ENCODE data around the gene KCNB1. TPM values are rescaled to one million over a fixed set of nuclear protein-coding genes. Genes with fewer than 3 reads are reported as not detected.

The KCNB1 gene
- total RNA-seq, 1 experiment from 2014 or later, result 0.68 TPM

- Histone ChIP-seq H3K27ac (ENCODE audit: insufficient read length, low read depth, low read length) (no peak overlapping the region), H3K4me2 (ENCODE audit: insufficient read depth, insufficient read length, low read length) (no peak overlapping the region), H4K20me1 (ENCODE audit: control insufficient read depth, insufficient read depth, insufficient read length) (no peaks in the 10 kb centered on the region), H4K91ac (ENCODE audit: insufficient read length, low read depth, low read length) (no peak overlapping the region), H3T11ph (ENCODE audit: low read length) (no peak overlapping the region), H3K56ac (ENCODE audit: insufficient read length, low read depth, low read length) (no peak overlapping the region), H3K18ac (ENCODE audit: insufficient read length, low read depth, low read length) (no peak overlapping the region), H2AFZ (ENCODE audit: low read length) (no peak overlapping the region), H3K27me3 (ENCODE audit: insufficient read depth, low read length) (no peaks in the 10 kb centered on the region), H3K23ac (ENCODE audit: insufficient read length, low read depth, low read length) (no peak overlapping the region), H3K4ac (ENCODE audit: low read depth, low read length) (no peak overlapping the region), H3K14ac (ENCODE audit: insufficient read depth, low read length) (no peak overlapping the region), H2AK5ac (ENCODE audit: insufficient read length, low read length) (no peak overlapping the region), H2BK120ac (ENCODE audit: low read depth, low read length, poor library complexity, severe bottlenecking) (no peak overlapping the region), H3K9ac (ENCODE audit: extremely low read depth, insufficient read length, low read length) (no peak overlapping the region), H4K8ac (replicated peaks; ENCODE audit: insufficient read length, low read depth, low read length) (no peak overlapping the region), H3K79me2 (ENCODE audit: insufficient read depth, low read length) (no peaks in the 10 kb centered on the region), H2BK5ac (ENCODE audit: insufficient read length, low read length) (no peak overlapping the region), H2BK12ac (ENCODE audit: insufficient read length, low read depth, low read length) (no peak overlapping the region), H3K4me1 (ENCODE audit: insufficient read depth, low read length) (no peaks in the 10 kb centered on the region), H3K23me2 (ENCODE audit: insufficient read length, low read depth, low read length, poor library complexity, severe bottlenecking) (no peaks in the 10 kb centered on the region), H2BK15ac (ENCODE audit: low read depth, low read length) (no peak overlapping the region), H3K9me3 (ENCODE audit: control insufficient read depth, low read depth, low read length) (no peaks in the 10 kb centered on the region), H3K79me1 (ENCODE audit: insufficient read depth, low read depth, low read length, poor library complexity, severe bottlenecking) (no peaks in the 10 kb centered on the region), H4K5ac (ENCODE audit: insufficient read length, low read depth, low read length) (no peak overlapping the region), H2BK20ac (ENCODE audit: low read depth, low read length, poor library complexity, severe bottlenecking) (no peak overlapping the region)
- H3K4me3 Mint-ChIP-seq, result no peak overlapping the region
- no peak for DNase-seq
- no peaks in the 10 kb centered on the region for H3K9me3 Mint-ChIP-seq
- no peaks in the 10 kb centered on the region for H3K36me3 Mint-ChIP-seq (ENCODE audit: insufficient read depth in 1 of 3, low read depth in 3 of 3)
- peaks cover 0 to 16% of the 10 kb centered on the region in 2 experiments; a peak in 3 of 4 replicates for H3K4me1 Mint-ChIP-seq
- H3K27me3 Mint-ChIP-seq (ENCODE audit: low read depth), result peaks cover 21% of the 10 kb centered on the region
- H3K27ac Mint-ChIP-seq, result no peak overlapping the region
- no CpG with 5 or more reads among the region's 6 CpGs for WGBS (ENCODE audit: extremely low coverage, insufficient read length, low lambda C conversion rate)
- TF ChIP-seq CTCF (conservative IDR thresholded peaks at IDR 0.05), result no peak
Measured at GRCh38 chr20:49469060-49469459, 13.4 kb downstream of the KCNB1 start.

Measured in H9 (cell line).